GM23338 (cell line): Measurements from ENCODE around the gene CIT. TPM values are rescaled to one million over a fixed set of nuclear protein-coding genes. Genes with fewer than 3 reads are reported as not detected.

Experiments
- ATAC-seq: fragments of 200-7000 bp; cut with Tn5 transposase; 3 replicates; pipeline ENCODE4 v1.9.1; 2020
- DNase-seq: peaks from one replicate; pipeline ENCODE4 v3.0.0-alpha.2; 2015; ENCODE audit warnings: low spot score
- H2AFZ ChIP-seq: fragments of 200-600 bp; sonication (generic); 2 replicates; pipeline ENCODE4 v1.8.0; 2016; ENCODE audit warnings: antibody characterized with exemption, mild to moderate bottlenecking, moderate library complexity
- H3F3A ChIP-seq: fragments of 200-600 bp; sonication (generic); replicated peaks from 2 replicates; pipeline ENCODE4 v1.8.0; 2017; ENCODE audit warnings: antibody characterized with exemption, mixed run types, low read depth
- H3K27ac ChIP-seq: fragments of 200-600 bp; sonication (generic); 2 replicates; pipeline ENCODE4 v1.6.1; 2016; ENCODE audit warnings: low read depth
- H3K27me3 ChIP-seq: fragments of 200-600 bp; sonication (generic); 2 replicates; pipeline ENCODE4 v1.8.0; 2016; ENCODE audit warnings: mild to moderate bottlenecking, mixed run types, moderate library complexity; ENCODE audit not compliant: insufficient read depth
- H3K36me3 ChIP-seq: fragments of 200-600 bp; sonication (generic); 2 replicates; pipeline ENCODE4 v1.8.0; 2016; ENCODE audit warnings: mild to moderate bottlenecking; ENCODE audit not compliant: insufficient read depth
- H3K4me1 ChIP-seq: fragments of 200-600 bp; sonication (generic); 2 replicates; pipeline ENCODE4 v1.8.0; 2016; ENCODE audit warnings: mild to moderate bottlenecking, moderate library complexity; ENCODE audit not compliant: insufficient read depth
- H3K4me2 ChIP-seq: fragments of 200-600 bp; sonication (generic); 2 replicates; pipeline ENCODE4 v1.7.1; 2017; ENCODE audit warnings: mixed run types
- H3K4me3 ChIP-seq: fragments of 200-600 bp; sonication (generic); 2 replicates; pipeline ENCODE4 v1.6.1; 2016; ENCODE audit warnings: mixed run types
- H3K79me2 ChIP-seq: fragments of 200-600 bp; sonication (generic); replicated peaks from 2 replicates; pipeline ENCODE4 v1.8.0; 2017; ENCODE audit warnings: mild to moderate bottlenecking; ENCODE audit not compliant: insufficient read depth
- H3K9me2 ChIP-seq: fragments of 200-600 bp; sonication (generic); 2 replicates; pipeline ENCODE4 v1.8.0; 2017; ENCODE audit not compliant: insufficient read depth
- H4K20me1 ChIP-seq: fragments of 200-600 bp; sonication (generic); replicated peaks from 2 replicates; pipeline ENCODE4 v1.8.0; 2017; ENCODE audit warnings: mild to moderate bottlenecking; ENCODE audit not compliant: insufficient read depth
- H3K27ac Mint-ChIP-seq: 2 replicates; pipeline ENCODE4 v1.8.0; 2020; ENCODE audit warnings: inconsistent platforms, mild to moderate bottlenecking, moderate library complexity, mixed read lengths
- H3K27me3 Mint-ChIP-seq: 3 replicates; pipeline ENCODE4 v1.8.0; 2022; ENCODE audit warnings: low read depth, mild to moderate bottlenecking, moderate library complexity, mixed read lengths, inconsistent platforms; ENCODE audit not compliant: insufficient read depth, poor library complexity
- H3K36me3 Mint-ChIP-seq: 3 replicates; pipeline ENCODE4 v1.8.0; 2021; ENCODE audit warnings: low read depth, mild to moderate bottlenecking, inconsistent platforms, moderate library complexity, mixed read lengths
- H3K4me1 Mint-ChIP-seq: 3 replicates; pipeline ENCODE4 v1.8.0; 2020; ENCODE audit warnings: mild to moderate bottlenecking, inconsistent platforms, mixed read lengths
- H3K4me3 Mint-ChIP-seq: 3 replicates; pipeline ENCODE4 v1.8.0; 2021; ENCODE audit warnings: moderate library complexity, mild to moderate bottlenecking, inconsistent platforms, mixed read lengths
- H3K9me3 Mint-ChIP-seq: 3 replicates; pipeline ENCODE4 v1.8.0; 2020; ENCODE audit warnings: moderate library complexity, mild to moderate bottlenecking, inconsistent platforms, mixed read lengths
- CREB1 ChIP-seq: fragments of 250-450 bp; sonication (Bioruptor Pico); IDR thresholded peaks from 2 replicates; pipeline ENCODE4 v1.5.0; 2020; ENCODE audit warnings: low read depth, mild to moderate bottlenecking, moderate library complexity
- CTCF ChIP-seq, 2 experiments: fragments of 200-600 bp in 1 of 2; sonication (generic) in 1 of 2; conservative IDR thresholded peaks; 2 replicates each; pipeline versions ENCODE4 v1.5.1 to v1.6.1; 2016 to 2017; ENCODE audit warnings: antibody characterized with exemption in 2 of 2, low read depth in 2 of 2, mild to moderate bottlenecking in 2 of 2, moderate library complexity in 1 of 2
- ETS1 ChIP-seq: IDR thresholded peaks from 2 replicates; pipeline ENCODE4 v1.6.1; 2016; ENCODE audit warnings: antibody characterized with exemption
- EZH2 ChIP-seq: fragments of 200-600 bp; sonication (generic); IDR thresholded peaks from one replicate; pipeline ENCODE4 v1.8.0; 2017; ENCODE audit warnings: antibody characterized with exemption, mild to moderate bottlenecking, low read depth; ENCODE audit not compliant: unreplicated experiment
- EZH2phosphoT487 ChIP-seq: fragments of 200-600 bp; sonication (generic); IDR thresholded peaks from one replicate; pipeline ENCODE4 v1.8.1; 2018; ENCODE audit warnings: antibody characterized with exemption; ENCODE audit not compliant: unreplicated experiment
- NANOG ChIP-seq: IDR thresholded peaks from 2 replicates; pipeline ENCODE4 v1.6.1; 2016; ENCODE audit warnings: antibody characterized with exemption, borderline replicate concordance
- POLR2AphosphoS5 ChIP-seq: IDR thresholded peaks from 2 replicates; pipeline ENCODE4 v1.6.1; 2016; ENCODE audit warnings: antibody characterized with exemption, low read depth
- REST ChIP-seq: IDR thresholded peaks from one replicate; pipeline ENCODE4 v1.6.1; 2018; ENCODE audit warnings: antibody characterized with exemption; ENCODE audit not compliant: unreplicated experiment
- STAT1 ChIP-seq: IDR thresholded peaks from one replicate; pipeline ENCODE4 v1.6.1; 2016; ENCODE audit warnings: antibody characterized with exemption; ENCODE audit not compliant: unreplicated experiment
- ZNF114 ChIP-seq: fragments of 250-450 bp; sonication (Bioruptor Pico); IDR thresholded peaks from 2 replicates; pipeline ENCODE4 v1.5.0; 2020; ENCODE audit warnings: mild to moderate bottlenecking, moderate library complexity
- ZNF331 ChIP-seq: fragments of 250-450 bp; sonication (Bioruptor Pico); IDR thresholded peaks from 2 replicates; pipeline ENCODE4 v1.5.0; 2020; ENCODE audit warnings: low read depth, mild to moderate bottlenecking, moderate library complexity
- polyA plus RNA-seq: library from polyadenylated mRNA; unstranded; fragments of >200 nt; fragmentation: Nextera tagmentation; extraction: Ambion mirVana; gene quantifications from 2 replicates; pipeline ENCODE4 v1.2.1, GENCODE V29; 2016
- total RNA-seq: library from RNA; depleted of rRNA; stranded (reverse); fragments of >200 nt; shearing (Covaris generic); gene quantifications from 2 replicates; pipeline ENCODE4 v1.2.3, GENCODE V29; 2014

Gene CIT
- total and polyA plus RNA-seq, 2 experiments from 2014 or later: 9.7 to 47.8 TPM

- Mint-ChIP-seq H3K27me3 (peaks cover 2% of the 10 kb centered on the region), H3K27ac (no peak overlapping the region), H3K4me3 (no peak overlapping the region), H3K4me1 (no peaks in the 10 kb centered on the region; the same call in 2 of the 3 replicates), H3K36me3 (peaks cover 82% of the 10 kb centered on the region), H3K9me3 (no peaks in the 10 kb centered on the region)
- Histone ChIP-seq H3K79me2 (no peaks in the 10 kb centered on the region), H2AFZ (no peak overlapping the region), H3K4me2 (no peak overlapping the region), H3K27me3 (no peaks in the 10 kb centered on the region), H3K27ac (no peak overlapping the region), H3K9me2 (no peaks in the 10 kb centered on the region), H3K4me1 (no peaks in the 10 kb centered on the region), H4K20me1 (peaks cover 3% of the 10 kb centered on the region; the same call in 1 of the 2 replicates), H3K4me3 (no peak overlapping the region), H3K36me3 (peaks cover 37% of the 10 kb centered on the region), H3F3A (no peaks in the 10 kb centered on the region)
- no peak for ATAC-seq
- no peak for DNase-seq
- TF ChIP-seq ZNF114 (CRISPR knock-in tag) (no peak), POLR2AphosphoS5 (no peak), STAT1 (no peak), REST (no peak), EZH2 (no peak), CREB1 (CRISPR knock-in tag) (no peak), EZH2phosphoT487 (no peak), NANOG (no peak), ZNF331 (CRISPR knock-in tag) (no peak), ETS1 (no peak)
Measured at GRCh38 chr12:119713551-119714031, 163.5 kb downstream of the CIT start.

GRCh38 chr12:119712721-119713120 lies 164.4 kb downstream of the CIT start:
- H3K4me3 ChIP-seq: no peak overlapping the region
- no peaks in the 10 kb centered on the region for H3K27me3 ChIP-seq
- H3K4me1 ChIP-seq: no peaks in the 10 kb centered on the region
- peaks cover 5% of the 10 kb centered on the region; the same call in 1 of the 2 replicates for H4K20me1 ChIP-seq
- Mint-ChIP-seq H3K36me3 (peaks cover 81% of the 10 kb centered on the region), H3K27me3 (peaks cover 2% of the 10 kb centered on the region), H3K9me3 (no peaks in the 10 kb centered on the region), H3K27ac (peak overlapping the region; percentile 10; the same call in 1 of the 2 replicates), H3K4me3 (no peak overlapping the region), H3K4me1 (no peaks in the 10 kb centered on the region; the same call in 2 of the 3 replicates)
- H3K4me2 ChIP-seq: no peak overlapping the region
- H3K36me3 ChIP-seq: peaks cover 36% of the 10 kb centered on the region
- ATAC-seq: no peak
- H3K79me2 ChIP-seq: no peaks in the 10 kb centered on the region
- no peaks in the 10 kb centered on the region for H3F3A ChIP-seq
- no peak overlapping the region for H2AFZ ChIP-seq
- no peak overlapping the region for H3K27ac ChIP-seq
- H3K9me2 ChIP-seq: no peaks in the 10 kb centered on the region
- DNase-seq: no peak
- TF ChIP-seq POLR2AphosphoS5 (no peak), CTCF (conservative IDR thresholded peaks at IDR 0.05; ENCODE audit: low read depth in 2 of 2) (no peak), EZH2phosphoT487 (no peak)
